Measurements from ENCODE around the gene NAT9. TPM values are rescaled to one million over a fixed set of nuclear protein-coding genes. Genes with fewer than 3 reads are reported as not detected.

NAT9 gene, protein sequence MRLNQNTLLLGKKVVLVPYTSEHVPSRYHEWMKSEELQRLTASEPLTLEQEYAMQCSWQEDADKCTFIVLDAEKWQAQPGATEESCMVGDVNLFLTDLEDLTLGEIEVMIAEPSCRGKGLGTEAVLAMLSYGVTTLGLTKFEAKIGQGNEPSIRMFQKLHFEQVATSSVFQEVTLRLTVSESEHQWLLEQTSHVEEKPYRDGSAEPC
- total RNA-seq (2014; rRNA removed; shearing (Covaris generic)) = 21.9 and 32.6 TPM in 2 replicates
- polyA plus RNA-seq (2015; cell fraction: cytosol; rRNA removed) = 18.6 and 23.2 TPM in 2 replicates
- polyA plus RNA-seq (2015; cell fraction: nucleus; rRNA removed) = 219 and 223 TPM in 2 replicates

GRCh38 chr17:74776044-74776962 lies at the start of gene NAT9:
TSS of gene NAT9 (minus strand) at chr17:74776345. CDS start at chr17:74775698, 647 bp downstream.
- DNase-seq (ENCODE audit: low read depth) = peak; percentile 94

DNA sequence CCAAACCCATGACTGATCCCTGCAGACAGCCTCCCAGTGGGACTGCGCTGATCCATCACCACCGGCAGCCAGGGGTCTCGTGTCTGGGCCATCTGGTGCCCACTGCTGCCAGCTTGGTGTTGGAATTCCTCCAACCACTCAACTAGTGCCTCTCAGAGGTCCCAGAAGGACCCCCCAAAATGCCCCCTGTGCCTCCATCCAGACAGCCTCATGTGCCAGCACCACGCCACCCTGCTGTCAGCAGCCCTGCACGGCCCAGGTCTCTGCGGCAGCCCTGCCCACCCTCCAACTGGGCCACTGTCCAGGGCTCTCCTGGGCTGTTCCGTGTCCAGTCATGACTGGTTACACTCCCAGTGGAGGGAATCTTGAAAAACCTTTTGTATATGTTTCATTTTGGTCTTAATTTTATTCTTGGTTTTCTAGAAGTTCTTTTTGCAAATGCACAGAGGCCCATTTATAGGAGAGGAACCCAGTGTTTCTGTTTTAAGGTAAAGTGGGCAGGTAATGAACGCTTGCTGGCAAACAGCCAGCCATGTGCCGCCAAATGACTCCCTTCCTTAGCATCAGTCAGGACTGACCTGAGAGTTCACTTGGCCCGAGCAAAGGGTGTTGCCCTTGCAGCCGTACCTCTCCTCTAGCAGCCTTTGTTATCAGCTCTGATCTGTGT lies 48.9 kb upstream of the NAT9 start:
- DNase-seq (ENCODE audit: low read depth) = no peak

GRCh38 chr17:74822939-74823367 lies 46.8 kb upstream of the NAT9 start:
- DNase-seq (ENCODE audit: low read depth) = no peak

DNA sequence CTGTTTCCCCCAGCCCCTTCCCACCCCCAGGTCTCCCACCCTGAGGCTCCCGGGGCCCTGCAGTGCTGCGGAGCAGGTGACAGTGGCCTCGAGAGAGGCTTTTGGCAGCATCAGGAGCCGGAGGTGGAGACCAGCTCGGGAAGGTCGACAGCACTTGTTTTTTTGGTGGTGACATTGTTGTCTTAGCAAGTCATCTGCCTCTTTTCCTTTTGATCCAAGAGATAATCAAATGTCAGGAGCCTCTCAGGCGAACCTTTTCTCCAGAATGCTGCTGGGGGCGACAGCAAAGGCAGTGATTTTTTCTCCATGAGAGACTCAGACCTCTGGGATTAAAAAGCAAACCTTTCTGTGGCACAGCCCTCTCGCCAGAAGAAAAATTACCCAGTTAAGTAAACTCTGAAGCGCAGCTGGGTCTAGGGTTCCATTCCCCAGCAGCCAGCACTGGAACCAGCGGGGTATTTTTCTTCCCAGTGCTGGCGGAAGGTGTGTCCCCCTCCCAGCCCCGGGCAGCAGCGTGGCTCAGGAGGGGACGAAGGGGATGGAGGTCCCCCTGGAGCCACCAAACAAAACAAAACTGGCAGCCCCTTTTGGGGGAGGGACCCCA lies 46.3 kb upstream of the NAT9 start:
- no peak for DNase-seq (ENCODE audit: low read depth)

GRCh38 chr17:74821655-74822334 lies 45.6 kb upstream of the NAT9 start:
- DNase-seq (ENCODE audit: low read depth) = no peak

GRCh38 chr17:74819801-74820436 lies 43.8 kb upstream of the NAT9 start:
- DNase-seq (ENCODE audit: low read depth) = no peak

DNA sequence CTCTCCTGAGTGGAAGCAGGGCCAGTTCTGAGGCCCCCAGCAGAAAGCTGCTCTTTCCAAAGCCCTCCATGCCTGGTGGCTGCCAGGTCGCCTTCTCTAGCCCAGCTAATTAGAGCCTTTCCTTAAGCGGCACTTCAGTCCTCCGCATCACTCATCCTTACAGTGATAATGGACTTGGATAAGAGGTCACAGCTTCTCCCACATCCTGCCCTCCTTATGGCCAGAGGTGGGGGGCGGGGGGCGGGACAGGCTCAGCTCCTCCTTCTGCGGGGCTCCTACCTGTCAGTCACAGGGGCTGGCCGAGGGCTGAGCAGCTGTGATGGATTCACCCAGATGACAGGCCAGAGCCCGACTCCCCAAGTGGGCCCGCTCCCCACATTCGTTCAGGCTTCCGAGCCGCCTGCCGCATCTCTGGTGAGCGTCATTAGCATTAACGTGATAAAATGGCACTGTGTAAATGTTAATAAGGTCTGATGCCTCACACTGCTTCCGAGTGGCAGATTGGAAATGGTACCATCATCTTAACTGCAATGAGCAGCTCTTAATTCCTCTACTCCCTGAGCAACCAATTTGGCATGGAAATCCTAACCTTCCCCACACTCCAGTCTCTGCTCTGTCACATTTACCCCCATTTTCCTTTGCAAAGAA lies 42.3 kb upstream of the NAT9 start:
- DNase-seq (ENCODE audit: low read depth) = no peak

DNA sequence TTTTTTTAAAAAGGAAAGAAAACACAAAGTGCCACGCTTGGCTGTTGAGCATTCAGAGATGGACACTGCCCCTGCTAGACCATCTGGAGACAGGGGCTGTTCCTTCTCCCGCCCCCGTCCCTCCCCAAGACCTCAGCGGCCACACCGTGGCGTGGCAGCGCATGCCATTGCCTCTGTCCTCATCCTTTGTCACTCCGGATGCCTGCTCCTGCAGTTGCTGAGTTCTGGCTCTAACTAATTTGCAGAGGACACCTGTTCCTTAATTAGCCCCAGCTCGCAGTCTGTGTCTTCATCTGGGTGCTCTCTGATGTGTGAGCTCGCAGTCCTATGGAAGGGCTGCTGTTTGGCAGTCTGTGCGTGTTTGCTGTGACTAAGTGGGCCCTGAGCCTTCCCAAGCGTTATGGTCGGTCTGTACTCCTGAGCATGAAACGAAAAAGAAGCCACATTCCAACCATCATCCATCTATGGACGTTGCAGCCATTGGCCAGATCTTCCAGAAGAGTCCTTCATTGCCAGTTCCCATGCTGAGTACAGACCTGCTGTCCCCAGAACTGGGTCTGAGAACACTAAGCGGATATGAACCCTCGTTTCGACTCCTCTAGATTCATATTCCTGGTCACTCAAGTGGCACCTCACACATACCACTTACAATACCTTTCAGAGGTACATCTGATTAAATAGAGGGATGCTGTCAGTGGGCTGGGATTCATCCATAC lies 40.9 kb upstream of the NAT9 start:
- no peak for DNase-seq (ENCODE audit: low read depth)

DNA sequence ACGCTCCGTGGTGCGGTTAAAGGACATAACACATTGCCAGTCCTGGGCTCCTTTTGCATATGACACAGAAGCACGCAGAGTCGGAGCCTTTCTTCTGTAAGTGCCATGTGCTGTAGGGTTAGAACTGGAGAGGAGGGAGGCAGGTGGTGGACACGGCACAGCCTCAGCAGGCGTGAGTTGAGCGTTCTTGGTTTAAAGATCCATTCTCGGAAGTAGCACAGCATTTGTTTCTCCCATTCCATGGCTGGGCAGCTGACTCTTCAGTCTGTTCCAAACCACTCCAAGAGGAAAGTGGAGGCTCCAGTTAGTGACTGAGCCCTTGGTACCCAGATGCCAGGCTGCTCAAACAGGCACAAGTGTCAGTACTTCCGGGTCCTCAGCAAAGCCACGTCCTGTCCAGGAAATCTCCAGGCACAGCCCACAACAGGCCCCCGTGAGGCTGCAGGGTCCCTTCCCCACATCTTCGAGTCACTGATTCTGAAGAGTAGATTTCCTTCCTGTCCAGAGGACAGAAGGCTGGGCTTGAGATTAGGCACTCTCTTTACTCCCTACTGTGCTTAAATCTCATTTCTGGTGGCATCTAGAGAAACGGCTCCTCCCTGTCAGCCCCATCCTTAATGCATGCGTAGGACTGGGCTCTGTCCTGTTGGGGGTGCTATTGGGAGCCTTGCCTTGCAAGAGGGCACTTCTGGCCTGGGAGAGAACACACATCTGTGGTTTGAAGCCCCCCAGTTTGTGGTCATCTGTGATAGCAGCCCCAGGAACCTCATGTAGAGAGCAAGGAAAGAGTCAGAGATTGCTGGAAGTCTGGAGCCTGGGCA lies 39.6 kb upstream of the NAT9 start:
- no peak for DNase-seq (ENCODE audit: low read depth)

GRCh38 chr17:74815067-74815466 lies 38.9 kb upstream of the NAT9 start:
- no peak for DNase-seq (ENCODE audit: low read depth)

GRCh38 chr17:74814453-74814852 lies 38.3 kb upstream of the NAT9 start:
- DNase-seq (ENCODE audit: low read depth) = peak; percentile 13

DNA sequence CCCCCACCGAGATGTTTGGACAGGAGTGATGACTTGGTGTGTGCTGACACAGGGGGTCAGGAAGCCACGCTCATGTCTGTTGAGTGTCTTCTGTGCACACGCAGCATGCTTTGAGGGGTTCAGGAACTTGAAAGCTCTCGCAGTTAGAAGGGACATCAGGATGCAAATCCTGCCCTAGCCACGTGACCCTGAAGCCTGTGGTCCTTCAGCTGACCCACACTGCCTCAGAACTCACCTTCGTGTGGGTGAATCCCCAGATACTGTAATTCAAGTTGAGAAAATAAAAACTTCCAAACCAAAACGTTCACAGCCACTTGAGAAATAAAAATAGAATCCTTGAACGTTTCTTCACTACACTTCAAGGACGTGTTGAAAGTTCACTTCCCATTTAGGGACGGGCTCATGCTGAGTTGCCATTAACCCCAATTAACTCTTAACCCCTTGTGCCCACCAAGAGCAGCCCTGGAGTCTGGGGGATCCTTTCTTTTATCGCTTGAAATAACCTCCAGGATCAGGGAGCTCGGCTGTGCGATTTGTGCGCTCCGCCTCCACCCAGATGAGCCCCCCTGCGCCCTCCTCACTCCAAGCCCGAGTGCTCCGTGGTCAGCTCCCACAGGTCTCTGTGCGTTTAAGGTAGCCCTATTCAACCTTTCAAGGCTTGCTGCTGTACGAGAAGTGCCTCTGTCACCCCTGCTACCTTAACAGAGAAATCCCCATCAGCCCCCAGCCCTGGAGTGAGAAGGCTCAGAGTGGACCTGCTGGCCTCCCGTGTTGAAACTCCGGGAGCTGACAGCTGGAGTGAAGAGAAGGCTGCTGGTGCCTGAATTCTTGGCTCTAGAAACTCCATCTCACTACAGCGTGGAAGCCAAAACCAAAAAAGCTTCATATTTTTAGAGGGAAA lies 36.2 kb upstream of the NAT9 start:
- no peak for DNase-seq (ENCODE audit: low read depth)

GRCh38 chr17:74810699-74811485 lies 34.7 kb upstream of the NAT9 start:
- no peak for DNase-seq (ENCODE audit: low read depth)

GRCh38 chr17:74808714-74809430 lies 32.7 kb upstream of the NAT9 start:
- DNase-seq (ENCODE audit: low read depth) = no peak

GRCh38 chr17:74807925-74808324 lies 31.8 kb upstream of the NAT9 start:
- no peak for DNase-seq (ENCODE audit: low read depth)

DNA sequence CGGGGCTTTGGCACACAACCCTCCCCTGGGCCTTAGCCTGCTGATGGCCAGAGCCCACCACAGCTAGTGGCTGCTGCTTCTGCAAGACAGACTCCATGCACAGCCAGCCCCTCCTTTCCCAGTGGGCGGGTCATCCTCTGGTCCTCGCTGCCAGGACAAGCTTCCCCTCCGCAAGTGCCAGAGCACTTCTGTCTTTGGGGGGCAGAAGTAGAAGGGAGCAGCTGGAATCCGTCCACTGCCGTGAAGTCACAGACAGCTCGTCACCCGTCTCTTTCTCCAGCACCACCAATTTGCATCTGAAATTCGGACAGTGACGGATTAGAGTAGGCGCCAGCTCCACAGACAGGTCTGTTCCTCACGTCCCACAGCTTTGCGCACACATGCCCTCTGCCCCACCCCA lies 31.3 kb upstream of the NAT9 start:
- DNase-seq (ENCODE audit: low read depth) = no peak
